Urothelium cell line (cell line): ENCODE results near the gene TM4SF1.
"Not testable (repeated sequence)": the region's sequence is repeated elsewhere in the genome, so short reads cannot be mapped to it uniquely, and the experiment has no call there.

ENCODE experiments used
- DNase-seq: peaks from one replicate; pipeline ENCODE4 v3.0.0; 2011; ENCODE audit warnings: low spot score, mixed read lengths
- FAIRE-seq: peaks from 2 replicates; lab custom pipeline; 2011; peaks lifted over from hg19 to GRCh38; lab: Jason Lieb, UNC

TM4SF1 gene

GRCh38 chr3:149352556-149352955, 24.9 kb downstream of the TM4SF1 start:
- peak; percentile 20 for FAIRE-seq
- peak; percentile 71 for DNase-seq

GRCh38 chr3:149343951-149344350, 33.5 kb downstream of the TM4SF1 start:
- no peak for DNase-seq
- FAIRE-seq: no peak

- DNase-seq: no peak
- no peak for FAIRE-seq
Measured at GRCh38 chr3:149342413-149343380, 34.8 kb downstream of the TM4SF1 start.

GRCh38 chr3:149340310-149340933, 37.0 kb downstream of the TM4SF1 start:
- DNase-seq: no peak
- FAIRE-seq: no peak

- peak; percentile 86 for DNase-seq
- FAIRE-seq: no peak
Measured at GRCh38 chr3:149339931-149340309, 37.5 kb downstream of the TM4SF1 start.

GRCh38 chr3:149337486-149337885, 40.0 kb downstream of the TM4SF1 start:
- FAIRE-seq, DNase-seq: not testable (repeated sequence)

GRCh38 chr3:149336925-149337324, 40.5 kb downstream of the TM4SF1 start:
- DNase-seq: no peak
- no peak for FAIRE-seq

- no peak for FAIRE-seq
- DNase-seq: no peak
Measured at GRCh38 chr3:149333176-149333859, 44.1 kb downstream of the TM4SF1 start, which contains the start of gene TM4SF18. Gene TM4SF18, minus strand, starts transcription at chr3:149333636. Its CDS starts 254 bp downstream, at chr3:149333382.

- DNase-seq: no peak
- FAIRE-seq: no peak
Measured at GRCh38 chr3:149332771-149333170, 44.7 kb downstream of the TM4SF1 start.

GRCh38 chr3:149332227-149332765, 45.2 kb downstream of the TM4SF1 start:
- FAIRE-seq (no peak), DNase-seq (no peak)

- FAIRE-seq (no peak), DNase-seq (no peak)
Measured at GRCh38 chr3:149331396-149331795, 46.1 kb downstream of the TM4SF1 start.

- FAIRE-seq: no peak
- DNase-seq: no peak
Measured at GRCh38 chr3:149330609-149331331, 46.7 kb downstream of the TM4SF1 start.

GRCh38 chr3:149327156-149327555, 50.3 kb downstream of the TM4SF1 start:
- FAIRE-seq: no peak
- no peak for DNase-seq

GRCh38 chr3:149325581-149325980, 51.9 kb downstream of the TM4SF1 start:
- DNase-seq (no peak), FAIRE-seq (no peak)

GRCh38 chr3:149324332-149324731, 53.1 kb downstream of the TM4SF1 start:
- DNase-seq (no peak), FAIRE-seq (no peak)

GRCh38 chr3:149321640-149322039, 55.8 kb downstream of the TM4SF1 start:
- FAIRE-seq: no peak

GRCh38 chr3:149321136-149321535, 56.3 kb downstream of the TM4SF1 start:
- DNase-seq (no peak), FAIRE-seq (no peak)

More at GRCh38 chr3:149321640-149322039, 55.8 kb downstream of the TM4SF1 start:
- no peak for DNase-seq

GRCh38 chr3:149319750-149320149, 57.7 kb downstream of the TM4SF1 start:
- FAIRE-seq (no peak), DNase-seq (no peak)
